HG02798 (cell line): ENCODE data around the gene MARS1.
"Not testable (repeated sequence)": the region's sequence is repeated elsewhere in the genome, so short reads cannot be mapped to it uniquely, and the experiment has no call there.

Experiments
- ATAC-seq: cut with Tn5 transposase; IDR thresholded peaks from one replicate; pipeline ENCODE4 v1.9.1; 2021; ENCODE audit warnings: mild to moderate bottlenecking; ENCODE audit not compliant: unreplicated experiment, poor library complexity

The MARS1 gene

GRCh38 chr12:57487597-57488401 lies at the start of gene MARS1:
MARS1 (plus strand) TSS chr12:57488068; CDS start chr12:57488091, 23 bp downstream.
- ATAC-seq: peak; percentile 99

- ATAC-seq: no peak
These were observed 49.5 kb upstream of the MARS1 start for GRCh38 chr12:57438400-57438799.

- no peak for ATAC-seq
These were observed 48.1 kb upstream of the MARS1 start for GRCh38 chr12:57439762-57440266.

DNA sequence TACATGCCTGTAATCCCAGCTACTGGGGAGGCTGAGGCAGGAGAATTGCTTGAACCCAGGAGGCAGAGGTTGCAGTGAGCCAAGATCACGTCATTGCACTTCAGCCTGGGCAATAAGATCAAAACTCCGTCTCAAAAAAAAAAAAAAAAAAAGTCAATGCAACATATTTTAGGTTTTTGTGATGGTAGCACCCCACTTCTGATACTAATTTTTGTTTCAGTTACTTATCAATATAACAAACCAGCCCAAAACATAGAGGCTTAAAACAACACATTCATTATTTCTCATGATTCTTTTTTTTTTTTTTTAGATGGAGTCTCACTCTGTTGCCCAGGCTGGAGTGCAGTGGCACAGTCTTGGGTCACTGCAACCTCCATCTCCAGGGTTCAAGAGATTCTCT lies 46.5 kb upstream of the MARS1 start:
- not testable (repeated sequence) for ATAC-seq

DNA sequence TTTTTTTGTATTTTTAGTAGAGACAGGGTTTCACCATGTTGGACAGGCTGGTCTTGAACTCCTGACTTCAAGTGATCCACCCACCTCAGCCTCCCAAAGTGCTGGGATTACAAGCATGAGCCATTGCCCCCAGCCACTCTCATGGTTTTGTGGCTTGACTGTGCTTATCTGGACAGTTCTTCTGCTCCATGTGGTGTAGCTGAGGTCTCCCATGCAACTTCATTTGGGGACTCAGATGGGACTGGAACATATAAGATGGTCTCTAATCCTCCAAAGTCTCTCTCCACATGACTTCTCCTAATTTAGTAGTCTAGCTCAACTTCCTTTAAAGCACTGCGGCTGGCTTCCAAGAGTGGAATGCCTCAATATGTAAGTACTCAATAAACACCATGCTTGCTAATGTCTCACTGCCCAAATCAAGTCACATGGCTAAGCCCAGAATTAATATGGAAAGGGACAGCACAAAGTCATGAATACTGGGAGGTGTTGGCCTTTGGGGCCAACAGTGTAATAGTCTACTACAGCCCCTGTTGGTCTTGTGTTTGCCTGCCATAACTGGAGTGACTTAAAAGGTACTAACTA lies 45.9 kb upstream of the MARS1 start:
- ATAC-seq: no peak

DNA sequence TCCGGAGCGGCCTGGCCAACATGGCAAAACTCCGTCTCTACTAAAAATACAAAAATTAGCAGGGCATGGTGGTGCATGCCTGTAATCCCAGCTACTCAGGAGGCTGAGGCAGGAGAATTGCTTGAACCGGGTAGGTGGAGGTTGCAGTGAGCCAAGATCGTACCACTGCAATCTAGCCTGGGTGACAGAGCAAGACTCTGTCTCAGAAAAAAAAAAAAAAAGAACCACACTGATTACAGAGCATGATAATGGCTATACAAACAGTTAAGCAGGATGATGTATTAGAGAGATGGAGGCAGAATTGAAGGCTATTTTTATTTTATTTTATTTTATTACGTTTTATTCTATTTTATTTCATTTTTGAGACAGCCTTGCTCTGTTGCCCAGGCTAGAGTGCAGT lies 43.5 kb upstream of the MARS1 start:
- ATAC-seq: not testable (repeated sequence)

- no peak for ATAC-seq
These were observed 43.1 kb upstream of the MARS1 start for GRCh38 chr12:57444744-57445143.

DNA sequence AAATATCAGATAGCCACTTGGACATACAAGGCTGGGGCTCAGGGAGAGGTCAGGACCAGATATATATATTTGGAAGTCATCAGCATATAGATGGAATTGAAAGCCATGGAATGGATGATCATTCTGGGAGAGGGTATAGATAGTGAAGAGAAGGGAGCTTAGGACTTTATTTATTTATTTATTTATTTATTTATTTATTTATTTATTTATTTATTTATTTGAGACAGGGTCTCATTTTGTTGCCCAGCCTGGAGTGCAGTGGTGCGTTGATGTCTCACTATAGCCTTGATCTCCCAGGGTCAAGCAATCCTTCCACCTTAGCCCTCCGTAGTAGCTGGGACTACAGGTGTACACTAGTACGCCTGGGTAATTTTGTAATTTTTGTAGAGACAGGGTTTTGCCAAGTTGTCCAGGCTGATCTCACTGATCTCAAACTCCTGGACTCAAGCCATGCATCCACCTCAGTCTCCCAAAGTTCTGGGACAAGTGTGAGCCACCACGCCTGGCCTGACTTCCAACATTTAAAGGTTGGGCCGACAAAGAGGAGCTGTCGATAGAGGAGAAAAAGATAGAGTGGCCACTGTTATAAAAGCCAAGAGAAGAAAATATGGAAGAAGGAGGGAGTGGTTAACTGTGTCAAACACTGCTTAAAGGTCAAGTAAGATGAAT lies 41.4 kb upstream of the MARS1 start:
- ATAC-seq: no peak

GRCh38 chr12:57448669-57449068 lies 39.2 kb upstream of the MARS1 start:
- no peak for ATAC-seq

- ATAC-seq: no peak
These were observed 38.5 kb upstream of the MARS1 start for GRCh38 chr12:57449375-57449774.

DNA sequence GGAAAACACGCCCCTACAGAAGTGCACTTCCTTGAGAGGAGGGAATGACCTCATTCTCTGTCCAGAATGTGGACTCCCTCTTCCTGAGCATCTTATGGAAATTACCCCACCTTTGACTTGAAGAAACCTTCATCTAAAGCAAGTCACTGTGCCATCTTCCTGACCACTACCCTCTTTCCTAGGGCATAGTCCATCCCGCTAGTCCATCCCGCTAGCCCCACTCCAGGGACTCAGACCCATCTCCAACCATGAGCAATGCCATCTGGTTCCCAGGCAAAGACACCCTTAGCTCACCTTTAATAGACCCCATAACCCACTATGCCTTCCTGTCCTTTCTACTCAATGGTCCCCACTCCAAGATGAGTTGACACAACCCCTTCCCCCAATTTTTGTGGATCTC lies 37.8 kb upstream of the MARS1 start:
- ATAC-seq: no peak

DNA sequence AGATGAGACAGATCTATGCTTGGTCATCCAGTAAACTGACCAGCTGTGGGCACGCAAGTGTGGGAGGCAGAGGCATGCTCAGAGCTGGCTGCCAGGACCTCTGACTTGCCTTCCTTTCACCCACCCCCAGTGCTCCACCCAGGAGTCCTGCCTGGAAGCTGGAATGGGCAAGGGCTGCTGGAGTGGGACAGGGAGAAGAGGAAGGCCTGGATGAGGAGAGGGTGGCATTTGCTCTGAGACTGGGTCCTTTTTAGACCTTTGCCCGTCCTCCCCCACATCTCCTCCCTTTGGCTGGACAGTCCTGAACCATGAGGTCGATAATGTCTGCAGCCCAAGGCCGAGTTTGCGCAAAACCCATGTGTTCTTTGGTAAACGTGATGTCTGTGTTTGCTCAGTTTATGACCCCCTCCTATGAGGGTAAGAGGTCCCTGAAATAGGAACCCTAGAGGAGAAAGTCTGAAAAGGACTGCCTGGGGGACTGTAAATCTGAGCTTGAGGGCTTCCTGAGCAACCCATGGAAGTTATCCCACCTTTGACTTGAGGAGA lies 36.6 kb upstream of the MARS1 start:
- ATAC-seq: no peak

- no peak for ATAC-seq
These were observed 35.5 kb upstream of the MARS1 start for GRCh38 chr12:57452181-57452936.

GRCh38 chr12:57452937-57453509 lies 34.8 kb upstream of the MARS1 start:
- ATAC-seq: peak; percentile 54

DNA sequence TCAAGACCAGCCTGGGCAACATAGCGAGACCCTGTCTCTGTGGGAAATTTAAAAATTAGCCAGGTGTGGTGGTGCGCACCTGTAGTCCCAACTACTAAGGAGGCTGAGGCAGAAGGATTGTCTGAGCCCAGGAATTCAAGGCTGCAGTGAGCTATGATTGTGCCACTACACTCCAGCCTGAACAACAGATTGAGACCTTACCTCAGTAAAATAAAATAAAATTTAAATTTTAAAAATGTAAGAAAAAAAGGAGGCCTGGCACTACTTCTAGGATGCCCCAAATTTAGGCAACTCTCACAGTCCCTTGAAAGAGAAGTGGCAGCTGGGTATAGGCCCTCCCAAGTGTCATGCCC lies 33.7 kb upstream of the MARS1 start:
- ATAC-seq: no peak

DNA sequence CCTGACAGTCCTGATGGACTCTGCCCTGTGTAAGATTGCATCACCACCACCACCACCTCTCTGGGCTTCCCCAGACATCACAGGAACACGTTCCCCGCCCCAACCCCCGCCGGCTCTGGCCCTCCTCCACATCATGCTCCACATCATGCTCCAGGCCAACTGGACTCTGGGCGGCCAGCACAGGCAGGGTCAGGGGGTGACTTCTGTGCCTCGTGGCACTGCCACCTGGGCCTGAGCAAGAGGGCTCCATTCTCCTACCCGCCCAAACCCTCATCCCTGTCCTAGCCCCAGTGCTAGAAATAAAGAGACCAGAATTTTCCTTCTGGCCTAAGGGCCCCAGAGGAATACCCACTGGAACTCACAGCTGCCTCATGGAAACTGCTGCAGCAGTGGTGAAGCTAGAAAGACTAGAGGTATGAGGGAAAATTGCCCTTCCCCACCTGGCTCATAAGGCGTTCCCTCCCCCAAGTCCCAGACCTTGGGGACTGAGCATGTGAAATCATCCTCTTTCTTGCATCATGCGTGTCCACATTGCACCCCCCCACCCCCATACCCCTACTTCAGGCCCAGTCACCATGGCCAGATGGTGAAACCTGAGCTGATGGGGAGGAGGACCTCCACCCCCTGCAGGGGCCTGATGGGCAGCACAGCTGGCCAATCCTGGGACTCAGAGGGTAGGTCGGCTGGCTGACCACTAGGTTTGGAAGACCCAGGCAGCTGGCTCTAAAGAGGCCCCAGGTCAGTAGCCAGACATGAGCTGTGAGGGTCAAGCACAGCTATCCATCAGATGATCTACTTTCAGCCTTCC lies 33.1 kb upstream of the MARS1 start, which contains the start of gene INHBE:
INHBE (plus strand) TSS at position 742 of the 808 bp plus-strand sequence. CDS start 230 bp downstream, outside the sequence.
- no peak for ATAC-seq

GRCh38 chr12:57455374-57456144 lies 32.3 kb upstream of the MARS1 start:
- ATAC-seq: no peak

DNA sequence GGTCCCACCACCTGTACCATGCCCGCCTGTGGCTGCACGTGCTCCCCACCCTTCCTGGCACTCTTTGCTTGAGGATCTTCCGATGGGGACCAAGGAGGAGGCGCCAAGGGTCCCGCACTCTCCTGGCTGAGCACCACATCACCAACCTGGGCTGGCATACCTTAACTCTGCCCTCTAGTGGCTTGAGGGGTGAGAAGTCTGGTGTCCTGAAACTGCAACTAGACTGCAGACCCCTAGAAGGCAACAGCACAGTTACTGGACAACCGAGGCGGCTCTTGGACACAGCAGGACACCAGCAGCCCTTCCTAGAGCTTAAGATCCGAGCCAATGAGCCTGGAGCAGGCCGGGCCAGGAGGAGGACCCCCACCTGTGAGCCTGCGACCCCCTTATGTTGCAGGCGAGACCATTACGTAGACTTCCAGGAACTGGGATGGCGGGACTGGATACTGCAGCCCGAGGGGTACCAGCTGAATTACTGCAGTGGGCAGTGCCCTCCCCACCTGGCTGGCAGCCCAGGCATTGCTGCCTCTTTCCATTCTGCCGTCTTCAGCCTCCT lies 31.6 kb upstream of the MARS1 start:
- peak; percentile 25 for ATAC-seq
